Upper lobe of left lung (tissue), 4 donors: Measurements from ENCODE around the gene PROB1.

Experiments used
- CTCF ChIP-seq, 6 experiments: fragments of 450-650 bp in 4 of 6; fragments of 200-600 bp in 2 of 6; sonication (generic) in 2 of 6; IDR thresholded peaks; one replicate each; pipeline ENCODE4 v1.5.1; 2016 to 2019; ENCODE audit warnings: antibody characterized with exemption in 6 of 6
- EP300 ChIP-seq, 4 donors: sonication (generic); formaldehyde crosslinking; IDR thresholded peaks; one replicate each; pipeline ENCODE4 v1.5.1; 2017; ENCODE audit warnings: antibody characterized with exemption in 4 of 4, control low read depth in 2 of 4
- POLR2A ChIP-seq, 4 donors: fragments of 450-650 bp; IDR thresholded peaks; one replicate each; pipeline ENCODE4 v1.5.1; 2016 to 2017; ENCODE audit warnings: antibody characterized with exemption in 4 of 4, mild to moderate bottlenecking in 2 of 4
- POLR2AphosphoS5 ChIP-seq, 2 donors: sonication (generic); formaldehyde crosslinking; IDR thresholded peaks; one replicate each; pipeline ENCODE4 v1.5.1; 2017; ENCODE audit warnings: antibody characterized with exemption in 2 of 2

- no peak for TF ChIP-seq EP300 (IDR thresholded peaks at IDR 0.05)
- peak in 3 of 6 experiments; percentile 11 to 21 (median 13) for TF ChIP-seq CTCF (IDR thresholded peaks at IDR 0.05)
- no peak for TF ChIP-seq POLR2A (IDR thresholded peaks at IDR 0.05)
- TF ChIP-seq POLR2AphosphoS5 (IDR thresholded peaks at IDR 0.05): no peak
These were observed 7.8 kb upstream of the PROB1 start for GRCh38 chr5:139402561-139403158.
